ENCODE measurements around the gene TMEM107.

TMEM107 gene

GRCh38 chr17:8164815-8165131, 11.4 kb downstream of the TMEM107 start:
- H3K9ac ChIP-seq (ENCODE audit: low read length) = no peak overlapping the region
- no peak overlapping the region for H3K27ac ChIP-seq (ENCODE audit: low read depth, low read length)
- TF ChIP-seq, protein P1, sequence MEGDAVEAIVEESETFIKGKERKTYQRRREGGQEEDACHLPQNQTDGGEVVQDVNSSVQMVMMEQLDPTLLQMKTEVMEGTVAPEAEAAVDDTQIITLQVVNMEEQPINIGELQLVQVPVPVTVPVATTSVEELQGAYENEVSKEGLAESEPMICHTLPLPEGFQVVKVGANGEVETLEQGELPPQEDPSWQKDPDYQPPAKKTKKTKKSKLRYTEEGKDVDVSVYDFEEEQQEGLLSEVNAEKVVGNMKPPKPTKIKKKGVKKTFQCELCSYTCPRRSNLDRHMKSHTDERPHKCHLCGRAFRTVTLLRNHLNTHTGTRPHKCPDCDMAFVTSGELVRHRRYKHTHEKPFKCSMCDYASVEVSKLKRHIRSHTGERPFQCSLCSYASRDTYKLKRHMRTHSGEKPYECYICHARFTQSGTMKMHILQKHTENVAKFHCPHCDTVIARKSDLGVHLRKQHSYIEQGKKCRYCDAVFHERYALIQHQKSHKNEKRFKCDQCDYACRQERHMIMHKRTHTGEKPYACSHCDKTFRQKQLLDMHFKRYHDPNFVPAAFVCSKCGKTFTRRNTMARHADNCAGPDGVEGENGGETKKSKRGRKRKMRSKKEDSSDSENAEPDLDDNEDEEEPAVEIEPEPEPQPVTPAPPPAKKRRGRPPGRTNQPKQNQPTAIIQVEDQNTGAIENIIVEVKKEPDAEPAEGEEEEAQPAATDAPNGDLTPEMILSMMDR (IDR thresholded peaks at IDR 0.05; ENCODE audit: insufficient read depth, low read length, poor library complexity, severe bottlenecking) = no peak
- no peak for TF ChIP-seq EZH2phosphoT487 (conservative IDR thresholded peaks at IDR 0.05; ENCODE audit: low read length)

GRCh38 chr17:8163978-8164814, 12.0 kb downstream of the TMEM107 start:
- no peak overlapping the region for H3K27ac ChIP-seq (ENCODE audit: low read depth, low read length)
- H4K20me1 ChIP-seq (ENCODE audit: low read depth, low read length) = no peaks in the 10 kb centered on the region
- TF ChIP-seq, protein P1 (IDR thresholded peaks at IDR 0.05; ENCODE audit: insufficient read depth, low read length, poor library complexity, severe bottlenecking) = no peak
- no peak for TF ChIP-seq EZH2phosphoT487 (conservative IDR thresholded peaks at IDR 0.05; ENCODE audit: low read length)
- H3K9me3 ChIP-seq (ENCODE audit: insufficient read depth, low read length) = no peaks in the 10 kb centered on the region
- peaks cover 13% of the 10 kb centered on the region for H3K79me2 ChIP-seq (ENCODE audit: insufficient read depth, low read length)
- peak overlapping the region; percentile 58 for H3K4me2 ChIP-seq (ENCODE audit: low read depth, low read length, poor library complexity, severe bottlenecking)
- H3K27me3 ChIP-seq (ENCODE audit: low read length) = no peaks in the 10 kb centered on the region
- H3K9me2 ChIP-seq (replicated peaks; ENCODE audit: insufficient read depth, low read length) = no peaks in the 10 kb centered on the region
- H3K4me3 ChIP-seq (ENCODE audit: insufficient read depth, low read length, poor library complexity, severe bottlenecking) = no peak overlapping the region
- H3K36me3 ChIP-seq (ENCODE audit: low read length) = no peaks in the 10 kb centered on the region
- H3K9ac ChIP-seq (ENCODE audit: low read length) = peak overlapping the region; percentile 99
- H3F3A ChIP-seq (ENCODE audit: insufficient read depth) = peaks cover 20% of the 10 kb centered on the region
- peak overlapping the region; percentile 87 for H2AFZ ChIP-seq (ENCODE audit: low read depth, low read length, severe bottlenecking)

More at GRCh38 chr17:8164815-8165131, 11.4 kb downstream of the TMEM107 start:
- H3K9me3 ChIP-seq (ENCODE audit: insufficient read depth, low read length) = no peaks in the 10 kb centered on the region
- H3K79me2 ChIP-seq (ENCODE audit: insufficient read depth, low read length) = peaks cover 13% of the 10 kb centered on the region
- no peaks in the 10 kb centered on the region for H3K36me3 ChIP-seq (ENCODE audit: low read length)
- no peaks in the 10 kb centered on the region for H3K9me2 ChIP-seq (replicated peaks; ENCODE audit: insufficient read depth, low read length)
- H3K27me3 ChIP-seq (ENCODE audit: low read length) = no peaks in the 10 kb centered on the region
- H2AFZ ChIP-seq (ENCODE audit: low read depth, low read length, severe bottlenecking) = no peak overlapping the region
- H4K20me1 ChIP-seq (ENCODE audit: low read depth, low read length) = no peaks in the 10 kb centered on the region
- no peak overlapping the region for H3K4me3 ChIP-seq (ENCODE audit: insufficient read depth, low read length, poor library complexity, severe bottlenecking)
- no peak overlapping the region for H3K4me2 ChIP-seq (ENCODE audit: low read depth, low read length, poor library complexity, severe bottlenecking)
- peaks cover 20% of the 10 kb centered on the region for H3F3A ChIP-seq (ENCODE audit: insufficient read depth)

DNA sequence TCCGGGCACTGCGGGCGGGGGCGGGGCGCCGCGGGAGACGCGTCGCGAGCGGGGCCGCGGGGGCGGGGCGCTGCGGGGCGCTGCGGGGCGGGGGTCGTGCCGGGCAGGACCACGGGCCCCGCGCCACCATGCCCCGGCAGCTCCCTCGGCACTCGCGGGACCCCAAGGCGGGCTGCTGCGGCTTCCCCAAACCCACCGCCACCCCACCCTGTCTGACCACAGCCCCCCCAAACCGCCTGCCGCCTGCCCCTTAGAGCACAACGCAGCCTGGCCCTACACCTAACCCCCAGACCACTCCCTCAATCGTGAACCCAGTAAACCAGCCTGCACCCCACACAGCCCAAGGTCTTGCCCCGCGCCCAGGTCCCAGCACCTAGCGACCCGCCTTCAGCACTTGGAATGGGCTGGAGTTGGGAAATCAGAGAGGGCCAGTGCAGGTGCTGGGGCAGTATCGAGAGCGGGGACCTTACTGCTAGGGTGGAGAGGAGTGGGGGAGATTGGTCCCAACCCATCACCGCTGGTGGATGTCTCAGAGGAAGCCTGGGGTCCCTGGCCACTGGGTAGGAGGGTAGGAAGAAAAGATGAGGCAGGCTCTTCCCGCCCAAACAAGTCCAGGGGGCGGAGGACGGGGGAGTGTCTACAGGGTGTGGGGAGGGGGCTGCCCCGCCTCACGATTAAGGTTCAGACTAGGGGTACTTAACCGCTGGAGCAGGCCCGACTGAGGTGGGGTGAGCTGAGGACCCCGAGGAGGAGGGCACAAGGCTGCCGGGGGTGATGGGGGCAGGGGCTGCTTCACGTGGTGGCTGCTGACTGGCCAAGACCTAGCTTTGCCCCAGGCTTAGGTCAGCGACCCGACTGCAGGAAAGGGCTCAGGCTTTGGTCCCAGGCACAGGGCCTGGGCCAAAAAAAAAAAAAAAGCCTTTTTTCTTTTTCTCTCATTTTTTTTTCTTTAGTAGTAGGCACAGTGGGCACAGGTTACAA, 12.9 kb downstream of the TMEM107 start:
- no peaks in the 10 kb centered on the region for H3K9me3 ChIP-seq (ENCODE audit: insufficient read depth, low read length)
- TF ChIP-seq, protein P1 (IDR thresholded peaks at IDR 0.05; ENCODE audit: insufficient read depth, low read length, poor library complexity, severe bottlenecking) = no peak
- TF ChIP-seq EZH2phosphoT487 (conservative IDR thresholded peaks at IDR 0.05; ENCODE audit: low read length) = no peak
- H3K4me2 ChIP-seq (ENCODE audit: low read depth, low read length, poor library complexity, severe bottlenecking) = peak overlapping the region; percentile 58
- peak overlapping the region; percentile 87 for H2AFZ ChIP-seq (ENCODE audit: low read depth, low read length, severe bottlenecking)
- H3K27me3 ChIP-seq (ENCODE audit: low read length) = no peaks in the 10 kb centered on the region
- peaks cover 24% of the 10 kb centered on the region for H3F3A ChIP-seq (ENCODE audit: insufficient read depth)
- peak overlapping the region; percentile 73; the same call in 1 of the 2 replicates for H3K27ac ChIP-seq (ENCODE audit: low read depth, low read length)
- H4K20me1 ChIP-seq (ENCODE audit: low read depth, low read length) = no peaks in the 10 kb centered on the region
- H3K79me2 ChIP-seq (ENCODE audit: insufficient read depth, low read length) = peaks cover 13% of the 10 kb centered on the region
- H3K9ac ChIP-seq (ENCODE audit: low read length) = peak overlapping the region; percentile 99
- H3K9me2 ChIP-seq (replicated peaks; ENCODE audit: insufficient read depth, low read length) = no peaks in the 10 kb centered on the region
- no peaks in the 10 kb centered on the region for H3K36me3 ChIP-seq (ENCODE audit: low read length)
- peak overlapping the region; percentile 96 for H3K4me3 ChIP-seq (ENCODE audit: insufficient read depth, low read length, poor library complexity, severe bottlenecking)
